H9 (cell line): ENCODE data around the gene ERFE. TPM values are rescaled to one million over a fixed set of nuclear protein-coding genes. Genes with fewer than 3 reads are reported as not detected.

ENCODE experiments used
- DNase-seq: peaks from one replicate; pipeline ENCODE4 v3.0.0-alpha.2; 2017
- H2AFZ ChIP-seq: one replicate; pipeline ENCODE4 v1.6.1; 2013; ENCODE audit warnings: mild to moderate bottlenecking, low read length, control low read depth, moderate library complexity
- H2AK5ac ChIP-seq: 2 replicates; pipeline ENCODE4 v1.6.1; 2013; ENCODE audit warnings: low read length, control low read depth, mixed read lengths; ENCODE audit not compliant: insufficient read length
- H2BK120ac ChIP-seq: one replicate; pipeline ENCODE4 v1.6.1; 2013; ENCODE audit warnings: low read depth, mild to moderate bottlenecking, low read length, control low read depth, inconsistent platforms; ENCODE audit not compliant: poor library complexity, severe bottlenecking
- H2BK12ac ChIP-seq: 2 replicates; pipeline ENCODE4 v1.6.1; 2013; ENCODE audit warnings: low read length, control low read depth, mixed read lengths, low read depth; ENCODE audit not compliant: insufficient read length
- H2BK15ac ChIP-seq: 2 replicates; pipeline ENCODE4 v1.6.1; 2013; ENCODE audit warnings: low read depth, low read length, control low read depth
- H2BK20ac ChIP-seq: one replicate; pipeline ENCODE4 v1.6.1; 2013; ENCODE audit warnings: low read depth, mild to moderate bottlenecking, low read length, control low read depth, inconsistent platforms; ENCODE audit not compliant: poor library complexity, severe bottlenecking
- H2BK5ac ChIP-seq: 2 replicates; pipeline ENCODE4 v1.6.1; 2013; ENCODE audit warnings: low read length, control low read depth, mixed read lengths; ENCODE audit not compliant: insufficient read length
- H3K14ac ChIP-seq: 2 replicates; pipeline ENCODE4 v1.6.1; 2013; ENCODE audit warnings: low read length, control low read depth; ENCODE audit not compliant: insufficient read depth
- H3K18ac ChIP-seq: 2 replicates; pipeline ENCODE4 v1.6.1; 2013; ENCODE audit warnings: low read depth, mild to moderate bottlenecking, mixed read lengths, low read length, control low read depth; ENCODE audit not compliant: insufficient read length
- H3K23ac ChIP-seq: 2 replicates; pipeline ENCODE4 v1.6.1; 2013; ENCODE audit warnings: low read length, control low read depth, mixed read lengths, low read depth; ENCODE audit not compliant: insufficient read length
- H3K23me2 ChIP-seq: 2 replicates; pipeline ENCODE4 v1.6.1; 2013; ENCODE audit warnings: low read depth, mild to moderate bottlenecking, mixed read lengths, low read length, control low read depth; ENCODE audit not compliant: insufficient read length, poor library complexity, severe bottlenecking
- H3K27ac ChIP-seq: 2 replicates; pipeline ENCODE4 v1.5.1; 2013; ENCODE audit warnings: low read length, control low read depth, mixed read lengths, low read depth; ENCODE audit not compliant: insufficient read length
- H3K27me3 ChIP-seq: 2 replicates; pipeline ENCODE4 v1.6.1; 2013; ENCODE audit warnings: low read length, control low read depth, inconsistent platforms; ENCODE audit not compliant: insufficient read depth
- H3K4ac ChIP-seq: 2 replicates; pipeline ENCODE4 v1.6.1; 2013; ENCODE audit warnings: low read depth, mild to moderate bottlenecking, control low read depth, inconsistent platforms, low read length, moderate library complexity
- H3K4me1 ChIP-seq: 2 replicates; pipeline ENCODE4 v1.6.1; 2013; ENCODE audit warnings: low read length, control low read depth, inconsistent platforms; ENCODE audit not compliant: insufficient read depth
- H3K4me2 ChIP-seq: 2 replicates; pipeline ENCODE4 v1.6.1; 2013; ENCODE audit warnings: low read length, control low read depth, mixed read lengths; ENCODE audit not compliant: insufficient read length, insufficient read depth
- H3K56ac ChIP-seq: 2 replicates; pipeline ENCODE4 v1.6.1; 2013; ENCODE audit warnings: low read depth, mild to moderate bottlenecking, mixed read lengths, low read length, control low read depth; ENCODE audit not compliant: insufficient read length
- H3K79me1 ChIP-seq: 2 replicates; pipeline ENCODE4 v1.6.1; 2013; ENCODE audit warnings: low read depth, mild to moderate bottlenecking, moderate library complexity, low read length, control low read depth, inconsistent platforms; ENCODE audit not compliant: insufficient read depth, poor library complexity, severe bottlenecking
- H3K79me2 ChIP-seq: 2 replicates; pipeline ENCODE4 v1.6.1; 2013; ENCODE audit warnings: low read length, control low read depth, inconsistent platforms; ENCODE audit not compliant: insufficient read depth
- H3K9ac ChIP-seq: 2 replicates; pipeline ENCODE4 v1.6.1; 2013; ENCODE audit warnings: low read length, control low read depth, mixed read lengths; ENCODE audit not compliant: insufficient read length; ENCODE audit errors: extremely low read depth
- H3K9me3 ChIP-seq: one replicate; pipeline ENCODE4 v1.6.1; 2013; ENCODE audit warnings: low read depth, low read length, inconsistent platforms; ENCODE audit not compliant: control insufficient read depth
- H3T11ph ChIP-seq: one replicate; pipeline ENCODE4 v1.6.1; 2013; ENCODE audit warnings: mild to moderate bottlenecking, low read length, control low read depth, inconsistent platforms
- H4K20me1 ChIP-seq: one replicate; pipeline ENCODE4 v1.6.1; 2013; ENCODE audit not compliant: control insufficient read depth, insufficient read length, insufficient read depth
- H4K5ac ChIP-seq: 2 replicates; pipeline ENCODE4 v1.6.1; 2013; ENCODE audit warnings: low read depth, mild to moderate bottlenecking, mixed read lengths, low read length, control low read depth; ENCODE audit not compliant: insufficient read length
- H4K8ac ChIP-seq: replicated peaks from 2 replicates; pipeline ENCODE4 v1.6.1; 2013; ENCODE audit warnings: low read length, control low read depth, mixed read lengths, low read depth; ENCODE audit not compliant: insufficient read length
- H4K91ac ChIP-seq: 2 replicates; pipeline ENCODE4 v1.6.1; 2013; ENCODE audit warnings: low read depth, mild to moderate bottlenecking, moderate library complexity, mixed read lengths, low read length, control low read depth; ENCODE audit not compliant: insufficient read length
- H3K27ac Mint-ChIP-seq, 3 experiments: 2 replicates in 2 of 3; 3 replicates in 1 of 3; pipeline ENCODE4 v1.8.0; 2020 to 2021; ENCODE audit warnings: mixed read lengths in 3 of 3, mild to moderate bottlenecking in 1 of 3, moderate library complexity in 1 of 3
- H3K27me3 Mint-ChIP-seq: 2 replicates; pipeline ENCODE4 v1.8.0; 2021; ENCODE audit warnings: low read depth, mild to moderate bottlenecking, moderate library complexity, mixed read lengths
- H3K36me3 Mint-ChIP-seq, 3 experiments: 2 replicates in 2 of 3; 3 replicates in 1 of 3; pipeline ENCODE4 v1.8.0; 2020 to 2021; ENCODE audit warnings: low read depth in 3 of 3, mixed read lengths in 3 of 3; ENCODE audit not compliant: insufficient read depth in 1 of 3
- H3K4me1 Mint-ChIP-seq, 2 experiments: 2 replicates each; pipeline ENCODE4 v1.8.0; 2020; ENCODE audit warnings: mixed read lengths in 2 of 2
- H3K4me3 Mint-ChIP-seq, 2 experiments: 2 replicates in 1 of 2; 3 replicates in 1 of 2; pipeline ENCODE4 v1.8.0; 2020 to 2021; ENCODE audit warnings: mild to moderate bottlenecking in 2 of 2, mixed read lengths in 2 of 2, moderate library complexity in 1 of 2
- H3K9me3 Mint-ChIP-seq, 2 experiments: 2 replicates in 1 of 2; 3 replicates in 1 of 2; pipeline ENCODE4 v1.8.0; 2020; ENCODE audit warnings: mild to moderate bottlenecking in 2 of 2, mixed read lengths in 2 of 2, moderate library complexity in 1 of 2
- CTCF ChIP-seq: fragments of 200-600 bp; sonication (generic); conservative IDR thresholded peaks from 3 replicates; pipeline ENCODE4 v1.8.0; 2021; ENCODE audit warnings: antibody characterized with exemption, mild to moderate bottlenecking
- WGBS: extraction: QIAGEN DNeasy Blood & Tissue Kit; methylation state at CpG from one replicate; pipeline ENCODE4 v1.1.7; 2013; ENCODE audit warnings: missing lambda C conversion rate, low lambda C conversion rate, mixed read lengths; ENCODE audit not compliant: insufficient read length; ENCODE audit errors: extremely low coverage; 5-methylcytosine and 5-hydroxymethylcytosine counted together
- total RNA-seq: library from RNA; stranded (reverse); gene quantifications from 2 replicates; pipeline ENCODE4 v1.2.1, GENCODE V29; 2021

The ERFE gene
- total RNA-seq, 1 experiment from 2014 or later: 2.1 TPM

GRCh38 chr2:238130111-238130695 is 28.6 kb upstream of the ERFE start:
- H3K79me1 ChIP-seq: no peaks in the 10 kb centered on the region
- no peaks in the 10 kb centered on the region for H3K27me3 ChIP-seq
- H3K27ac ChIP-seq: no peak overlapping the region
- no peak overlapping the region; a peak in 1 of 7 replicates for H3K27ac Mint-ChIP-seq
- no peak overlapping the region for H3K14ac ChIP-seq
- H4K20me1 ChIP-seq: no peaks in the 10 kb centered on the region
- no peak for DNase-seq
- H3K9me3 ChIP-seq: no peaks in the 10 kb centered on the region
- no peak overlapping the region for H4K5ac ChIP-seq
- H3K23ac ChIP-seq: no peak overlapping the region
- no peak overlapping the region for H4K8ac ChIP-seq
- WGBS: no CpG with 5 or more reads among the region's 28 CpGs
- no peaks in the 10 kb centered on the region for H3K36me3 Mint-ChIP-seq
- H2AFZ ChIP-seq: no peak overlapping the region
- H2BK12ac ChIP-seq: no peak overlapping the region
- no peak overlapping the region for H2BK20ac ChIP-seq
- H3K56ac ChIP-seq: no peak overlapping the region
- H2BK15ac ChIP-seq: no peak overlapping the region
- no peaks in the 10 kb centered on the region for H3K4me1 Mint-ChIP-seq
- no peak overlapping the region for H3T11ph ChIP-seq
- H3K4me2 ChIP-seq: no peak overlapping the region
- no peak overlapping the region for H2AK5ac ChIP-seq
- no peaks in the 10 kb centered on the region for H3K23me2 ChIP-seq
- no peak overlapping the region for H3K4me3 Mint-ChIP-seq
- no peaks in the 10 kb centered on the region for H3K79me2 ChIP-seq
- H3K4ac ChIP-seq: no peak overlapping the region
- H3K9me3 Mint-ChIP-seq: no peaks in the 10 kb centered on the region
- no peak overlapping the region for H2BK120ac ChIP-seq
- no peaks in the 10 kb centered on the region; the same call in none of the 2 replicates for H3K27me3 Mint-ChIP-seq
- H3K4me1 ChIP-seq: no peaks in the 10 kb centered on the region
- no peak overlapping the region for H3K18ac ChIP-seq
- TF ChIP-seq CTCF: no peak
- no peak overlapping the region for H2BK5ac ChIP-seq
- no peak overlapping the region for H3K9ac ChIP-seq
- no peak overlapping the region for H4K91ac ChIP-seq
